T-helper 1 cell (primary cell): ENCODE results near the gene PRG2.
A peak's percentile ranks its signal among the peaks of the same experiment; 100 is the strongest.

Experiments used
- DNase-seq, 5 donors: peaks; one replicate each; pipeline ENCODE4 v3.0.0-alpha.2; 2012 to 2020
- total RNA-seq, 4 donors: gene quantifications; one replicate each; lab custom pipeline; 2026; lab: John Stamatoyannopoulos, UW

Gene PRG2, protein sequence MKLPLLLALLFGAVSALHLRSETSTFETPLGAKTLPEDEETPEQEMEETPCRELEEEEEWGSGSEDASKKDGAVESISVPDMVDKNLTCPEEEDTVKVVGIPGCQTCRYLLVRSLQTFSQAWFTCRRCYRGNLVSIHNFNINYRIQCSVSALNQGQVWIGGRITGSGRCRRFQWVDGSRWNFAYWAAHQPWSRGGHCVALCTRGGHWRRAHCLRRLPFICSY
- 0 to 0.46 (median 0.06) reads per million in 4 donors for total RNA-seq

DNA sequence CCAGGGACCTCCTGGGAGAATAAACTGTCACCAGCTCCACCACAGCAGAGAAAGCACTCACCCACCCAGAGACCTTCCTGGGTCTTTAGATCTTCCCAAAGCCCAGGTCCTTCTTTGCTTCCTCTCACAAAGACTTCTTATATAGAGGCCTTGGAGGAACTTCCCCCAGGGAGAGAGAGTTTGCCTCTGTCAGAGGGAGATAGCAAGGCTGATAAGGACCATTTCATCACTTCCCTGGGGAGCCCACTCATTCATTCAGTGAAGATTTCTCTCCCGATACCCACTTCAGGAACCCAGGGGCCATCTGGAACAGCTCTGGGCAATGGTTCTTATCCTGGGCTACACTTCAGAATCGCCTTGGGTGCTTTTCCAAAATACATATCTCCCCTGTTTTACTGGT is at the start of gene PRG2:
Gene PRG2, minus strand, starts transcription at position 116 of the 400 bp plus-strand sequence. CDS start 706 bp downstream, outside the sequence.
- no peak for DNase-seq

DNA sequence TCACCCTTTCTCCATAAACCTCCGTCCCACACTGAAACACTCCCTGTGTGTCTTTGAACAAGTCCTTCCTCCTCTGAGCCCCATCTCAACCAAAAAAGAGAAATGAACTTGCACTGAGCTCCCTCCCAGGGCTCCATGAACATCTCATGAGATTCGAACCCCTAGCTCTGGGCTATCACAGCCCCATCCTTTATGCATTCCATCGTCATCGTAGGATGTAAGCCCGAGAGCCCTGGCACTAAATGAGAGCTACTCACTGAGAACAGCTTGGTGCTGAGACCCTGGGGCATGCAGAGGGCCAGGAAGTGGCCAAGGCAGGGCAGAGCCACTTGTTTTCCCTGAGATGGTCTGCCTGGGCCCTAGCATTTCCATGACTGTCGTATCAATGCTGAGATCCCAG is 49.3 kb upstream of the PRG2 start:
- DNase-seq: no peak

DNA sequence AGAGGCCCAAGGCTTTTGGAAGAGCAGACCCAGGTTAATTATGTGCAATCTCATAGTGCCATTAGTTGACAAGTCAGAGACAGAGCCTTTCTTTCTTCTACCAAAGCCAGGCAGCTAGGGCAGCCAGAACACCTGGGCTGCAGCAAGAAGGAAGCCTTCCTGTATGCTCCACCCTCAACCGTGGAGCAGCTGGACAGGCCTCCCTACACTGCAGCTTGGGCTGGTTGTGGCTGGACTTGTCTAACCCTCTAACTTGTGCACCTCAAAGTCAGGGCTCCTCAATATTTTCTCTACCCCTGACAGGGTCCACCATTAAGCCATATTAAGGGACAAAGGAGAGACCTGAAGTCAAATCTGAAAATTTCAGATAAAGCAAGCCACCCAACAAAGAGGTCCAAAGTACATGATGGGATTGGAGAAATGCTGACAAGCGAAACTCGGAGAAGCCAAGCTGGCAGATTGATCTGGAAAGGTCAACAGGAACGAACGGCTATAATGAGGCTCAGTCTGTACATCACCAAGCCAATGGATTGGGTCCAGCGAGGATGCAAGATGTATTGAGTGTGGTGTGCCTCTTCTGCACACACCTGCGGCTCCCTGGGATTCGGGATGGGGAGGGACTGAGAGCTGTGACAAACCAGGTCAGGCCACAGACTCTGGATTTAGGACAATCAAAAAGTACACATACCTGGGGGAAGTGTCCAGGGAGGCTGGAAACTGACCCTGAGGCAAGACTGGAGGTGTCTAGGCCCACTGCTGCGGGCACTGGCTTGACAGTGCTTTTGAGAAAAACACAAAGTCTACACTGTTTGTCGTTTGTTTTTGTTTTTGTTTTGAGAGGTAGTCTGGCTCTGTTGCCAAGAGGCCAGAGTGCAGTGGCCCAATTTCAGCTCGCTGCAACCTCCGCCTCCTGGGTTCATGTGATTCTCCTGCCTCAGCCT is 48.2 kb upstream of the PRG2 start:
- no peak for DNase-seq

DNA sequence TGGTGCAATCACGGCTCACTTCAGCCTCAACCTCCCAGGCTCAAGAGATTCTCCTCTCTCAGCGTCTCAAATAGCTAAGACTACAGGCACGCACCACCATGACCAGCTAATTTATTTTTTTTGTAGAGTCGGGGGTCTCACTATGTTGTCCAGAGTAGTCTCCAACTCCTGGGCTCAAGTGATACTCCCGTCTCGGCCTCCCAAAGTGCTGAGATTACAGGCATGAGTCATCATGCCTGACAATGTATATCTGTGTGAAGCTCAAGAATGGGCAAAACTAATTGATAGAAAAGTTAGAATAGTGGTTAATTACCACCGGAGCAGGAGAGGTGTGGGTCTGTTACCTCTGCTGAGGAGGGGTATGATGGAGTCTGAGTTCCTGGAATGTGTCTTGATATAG is 45.6 kb upstream of the PRG2 start:
- no peak for DNase-seq

DNA sequence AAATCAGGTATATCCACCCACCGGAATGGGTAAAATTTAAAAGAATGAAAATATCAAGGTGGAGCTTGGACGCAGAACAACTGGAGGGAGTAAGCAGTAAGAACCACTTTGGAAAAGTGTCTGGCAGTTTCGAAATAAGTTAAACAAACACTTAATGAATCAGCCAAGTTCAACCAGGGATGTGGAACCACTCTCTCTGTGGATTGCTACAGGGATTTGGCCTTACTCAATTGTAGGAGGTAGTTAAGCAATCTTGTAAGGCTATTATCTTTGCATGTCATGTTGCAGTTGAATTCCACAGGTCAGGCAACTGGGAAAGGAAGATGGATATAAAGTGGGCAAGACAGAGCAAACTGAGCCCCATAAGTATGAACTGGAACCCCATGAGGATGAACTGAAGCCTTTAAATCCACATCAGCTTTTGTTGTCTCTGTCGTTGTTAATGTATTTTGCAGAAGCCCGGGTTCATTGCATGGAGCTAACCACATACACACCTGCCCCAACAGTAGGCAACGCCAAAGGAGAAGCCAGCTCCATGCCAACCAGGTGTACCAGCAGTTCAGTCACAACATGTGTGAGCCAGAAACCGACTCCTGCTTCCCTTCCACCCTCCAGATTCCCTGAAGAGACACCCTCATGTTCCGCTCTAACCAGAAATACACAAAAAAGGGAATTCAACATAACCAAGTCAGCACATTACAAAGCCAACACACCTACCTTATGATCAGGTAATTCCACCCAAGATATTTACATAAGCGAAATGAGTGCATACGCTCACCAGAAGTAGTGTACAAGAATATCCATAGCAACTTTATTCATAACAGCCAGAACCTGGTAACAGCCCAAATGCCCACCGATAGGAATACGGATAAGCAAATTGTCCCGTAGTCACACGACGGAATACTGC is 44.4 kb upstream of the PRG2 start:
- no peak for DNase-seq

DNA sequence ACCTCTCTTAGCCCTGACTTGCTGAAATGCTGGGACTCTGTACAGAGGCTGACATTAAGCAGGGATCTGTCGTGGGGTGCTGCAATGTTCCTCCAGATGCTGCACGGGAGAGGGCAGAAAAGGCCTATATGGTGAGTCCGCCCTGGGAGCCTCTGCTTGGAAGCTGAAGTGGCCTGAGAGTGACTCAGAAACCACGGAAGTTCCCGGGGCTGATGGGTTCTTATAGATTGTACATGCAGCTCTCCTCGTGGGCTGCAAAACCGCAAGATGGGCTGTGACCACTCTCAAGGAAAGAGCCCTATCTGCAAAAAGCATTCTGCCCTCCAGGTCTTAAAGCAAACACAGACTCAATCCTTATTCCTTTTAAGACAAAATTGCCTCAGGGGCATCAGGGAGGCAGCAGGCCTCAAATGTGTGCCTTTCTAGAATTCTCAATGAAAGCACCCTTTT is 42.3 kb upstream of the PRG2 start:
- no peak for DNase-seq

DNA sequence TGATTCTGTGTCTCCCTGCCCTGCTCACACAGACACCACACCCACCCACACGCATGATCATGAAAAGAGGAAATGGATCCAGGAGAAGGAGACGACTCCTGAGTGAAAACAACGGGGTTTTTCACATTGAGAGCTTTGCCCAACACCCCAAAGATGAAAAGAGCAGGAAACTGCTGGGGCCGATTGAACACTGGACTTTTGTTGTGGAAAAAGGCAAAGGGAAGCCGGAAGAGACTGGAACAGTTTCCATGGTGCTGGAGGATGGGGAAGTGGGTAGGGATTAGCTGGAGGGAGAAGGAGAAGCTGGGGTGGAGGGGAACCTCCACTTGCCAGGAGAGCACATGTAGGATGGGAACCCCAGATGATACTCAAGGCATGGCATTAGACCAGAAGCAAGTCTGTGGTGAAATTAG is 41.7 kb upstream of the PRG2 start:
- DNase-seq: no peak

DNA sequence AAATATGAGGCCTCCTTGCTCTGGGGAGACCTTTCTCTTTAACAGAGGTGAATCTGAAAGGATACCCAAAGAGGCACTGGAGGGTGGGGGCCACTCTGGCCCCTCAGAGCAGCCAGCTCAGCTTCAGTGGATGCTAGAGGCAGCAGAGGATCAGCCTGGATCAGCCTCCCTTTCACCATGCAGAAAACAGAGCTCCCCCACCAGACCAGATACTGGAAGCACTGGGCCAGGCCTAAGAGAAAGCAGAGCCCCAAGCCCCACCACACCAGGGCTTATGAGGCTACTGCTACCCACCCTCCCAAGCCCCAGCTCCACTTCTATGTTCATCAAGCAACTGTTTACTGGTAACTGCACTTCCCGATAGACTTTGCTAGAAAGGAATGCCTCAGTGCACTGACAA is 40.5 kb upstream of the PRG2 start:
- DNase-seq: no peak

DNA sequence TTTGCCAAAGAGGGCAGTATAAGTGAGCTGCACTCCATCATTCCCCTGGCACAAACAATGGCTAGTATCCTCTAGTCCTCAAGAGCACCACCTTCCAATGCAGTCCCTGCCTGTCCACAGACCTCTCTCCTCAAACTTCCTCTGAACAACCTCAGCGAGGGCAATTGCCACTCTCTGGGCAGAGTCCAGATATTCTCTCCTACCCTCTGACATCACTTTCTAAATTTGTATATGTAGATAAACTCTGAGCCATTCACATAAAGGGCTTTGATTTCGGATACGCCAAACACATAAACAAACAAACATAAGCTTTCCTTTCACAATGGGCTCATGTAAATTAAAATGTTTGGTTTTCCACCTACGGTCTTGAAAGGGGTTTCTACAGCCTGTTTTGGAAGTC is 39.5 kb upstream of the PRG2 start:
- no peak for DNase-seq

DNA sequence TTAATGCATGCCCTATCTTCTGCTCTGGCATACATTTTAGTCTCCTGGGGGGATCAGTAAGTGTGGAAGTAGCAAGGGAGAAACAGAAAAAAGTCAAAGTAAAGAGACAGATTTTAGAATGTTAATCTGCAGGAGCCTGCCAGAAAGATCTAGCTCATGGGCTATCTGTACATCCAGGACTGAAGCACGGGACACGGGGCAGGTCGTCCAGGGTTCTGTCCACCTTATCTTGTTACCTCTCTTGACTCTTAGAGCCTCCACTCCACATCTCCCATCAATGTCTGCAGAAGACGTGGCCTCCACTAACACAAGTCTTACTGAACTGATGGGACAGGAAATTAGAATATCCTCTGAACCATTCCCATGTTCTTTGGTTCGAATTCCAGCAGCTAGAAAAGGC is 38.2 kb upstream of the PRG2 start:
- DNase-seq: no peak

DNA sequence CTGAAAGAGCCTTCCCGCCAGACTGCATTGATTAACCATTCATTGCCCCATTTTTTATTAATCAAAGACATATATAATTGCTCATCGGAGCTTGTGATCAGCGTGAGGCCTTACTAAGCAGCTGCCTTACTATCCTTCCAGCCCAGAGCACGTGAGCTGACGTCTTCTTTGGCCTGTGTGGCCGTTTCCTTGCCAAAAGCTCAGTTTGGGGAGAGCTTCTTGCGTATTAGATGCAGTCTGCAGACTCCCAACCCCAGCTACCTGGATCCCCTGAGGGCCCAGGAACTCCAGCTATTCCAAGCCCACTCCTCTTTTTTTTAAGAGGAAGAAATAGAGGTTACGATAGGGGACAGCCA is 37.3 kb upstream of the PRG2 start:
- no peak for DNase-seq

DNA sequence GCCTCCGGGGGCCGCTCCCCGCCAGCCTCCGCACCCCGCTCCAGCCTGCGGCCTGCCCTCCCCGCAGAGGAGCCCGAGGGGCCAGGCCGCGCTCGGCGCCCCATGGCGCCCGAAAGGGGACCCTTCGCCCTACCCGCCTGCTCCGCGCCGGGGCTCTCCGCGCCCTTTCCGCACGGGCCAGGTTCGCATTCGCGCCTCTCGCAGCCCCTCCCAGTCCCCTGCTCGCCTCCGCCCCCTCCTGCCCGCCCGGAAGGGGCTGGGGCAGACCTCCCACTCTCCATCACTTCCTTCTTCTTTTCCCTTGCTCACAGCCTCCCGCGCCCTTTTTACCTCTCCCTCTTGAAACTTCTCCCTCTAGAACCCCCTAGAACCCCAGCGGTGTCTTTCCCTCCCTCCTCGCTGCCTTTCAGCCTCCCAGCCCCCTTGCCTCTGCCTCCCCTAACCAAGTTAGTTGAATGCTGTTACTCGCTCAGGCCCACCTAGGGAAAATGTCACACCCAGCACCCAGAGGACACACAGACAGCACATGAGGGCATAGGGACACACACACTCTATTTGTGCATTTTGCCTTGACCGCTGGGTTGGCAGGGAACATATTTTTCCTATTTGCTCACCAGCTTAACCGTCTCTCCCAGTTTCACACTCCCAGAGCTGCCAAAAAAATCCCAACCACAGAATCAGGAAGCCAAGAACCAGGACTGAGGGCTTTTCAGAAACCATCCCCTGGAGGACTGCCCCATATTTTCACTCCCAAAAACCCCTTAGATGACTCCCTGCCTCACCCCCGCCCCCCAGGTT is 36.7 kb upstream of the PRG2 start, which contains the start of gene SLC43A3:
Gene SLC43A3, minus strand, starts transcription at position 193 of the 798 bp plus-strand sequence. CDS start 949 bp downstream, outside the sequence.
- peak; percentile 17 to 73 (median 41) for DNase-seq

DNA sequence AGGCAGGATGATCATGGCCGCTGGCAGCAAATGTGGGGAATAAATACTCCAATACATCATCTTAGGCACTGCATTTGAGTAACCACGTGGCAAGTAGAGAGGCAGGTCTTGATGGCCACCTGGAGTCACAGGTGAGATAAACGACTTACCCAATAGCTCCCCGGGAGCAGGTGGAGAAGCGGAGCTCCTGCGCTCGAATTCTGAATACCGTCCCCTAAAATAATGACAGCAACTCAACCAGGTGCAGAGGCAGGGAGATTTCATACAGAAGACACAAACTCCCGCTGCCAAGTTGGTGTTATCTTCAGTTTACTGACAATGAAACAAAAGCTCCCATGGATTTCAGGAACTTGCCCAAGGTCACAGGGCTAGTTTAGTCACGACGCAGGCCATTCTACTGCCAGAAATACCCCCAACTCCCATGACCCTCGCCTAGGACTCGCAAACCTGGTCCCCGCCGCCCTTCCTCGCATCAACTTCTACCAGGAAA is 36.0 kb upstream of the PRG2 start:
- peak in 1 of 5 donors; percentile 11 for DNase-seq

DNA sequence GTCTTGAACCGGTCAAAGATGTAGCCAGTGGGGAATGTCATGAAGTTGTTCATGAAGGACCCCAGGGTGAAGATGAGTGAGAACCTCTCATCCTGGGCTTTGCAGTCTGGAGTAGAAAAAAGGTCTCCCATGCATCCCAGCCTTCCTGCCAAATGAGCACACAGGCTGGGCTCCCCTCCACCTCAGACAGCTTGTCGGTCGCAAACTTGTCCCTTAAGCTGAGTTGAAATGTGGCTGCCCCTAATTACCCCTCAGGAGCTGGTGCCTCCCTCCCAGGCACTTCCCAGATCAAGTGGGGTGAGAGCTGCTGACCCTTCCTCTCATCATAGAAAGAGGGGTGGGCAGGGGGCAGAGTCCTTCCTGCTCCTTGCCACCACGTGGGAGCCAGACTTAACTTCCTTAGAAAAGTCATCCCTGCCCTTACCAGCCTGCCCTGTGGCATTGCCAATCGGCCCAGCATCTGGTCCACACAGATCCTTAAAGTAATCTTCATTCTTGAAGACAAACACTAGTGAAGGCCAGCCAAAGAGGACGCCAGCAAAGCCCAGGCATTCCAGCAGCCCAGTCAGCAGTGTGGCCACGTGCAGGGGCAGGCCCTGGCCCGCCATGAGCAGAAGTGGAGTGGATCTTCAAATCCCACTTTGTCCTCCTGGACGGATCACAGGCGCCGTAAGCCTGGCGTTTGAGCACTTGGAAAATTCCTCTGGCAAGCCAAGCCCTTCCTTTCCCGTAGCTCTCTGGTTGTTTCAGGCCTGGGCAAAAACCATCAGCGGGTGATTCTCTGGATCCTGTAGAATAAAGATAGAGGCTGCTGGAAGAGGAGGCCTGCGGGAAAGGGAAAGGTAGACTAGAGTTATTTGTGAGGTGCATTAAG is 35.4 kb upstream of the PRG2 start:
- peak in 1 of 5 donors; percentile 8 for DNase-seq

DNA sequence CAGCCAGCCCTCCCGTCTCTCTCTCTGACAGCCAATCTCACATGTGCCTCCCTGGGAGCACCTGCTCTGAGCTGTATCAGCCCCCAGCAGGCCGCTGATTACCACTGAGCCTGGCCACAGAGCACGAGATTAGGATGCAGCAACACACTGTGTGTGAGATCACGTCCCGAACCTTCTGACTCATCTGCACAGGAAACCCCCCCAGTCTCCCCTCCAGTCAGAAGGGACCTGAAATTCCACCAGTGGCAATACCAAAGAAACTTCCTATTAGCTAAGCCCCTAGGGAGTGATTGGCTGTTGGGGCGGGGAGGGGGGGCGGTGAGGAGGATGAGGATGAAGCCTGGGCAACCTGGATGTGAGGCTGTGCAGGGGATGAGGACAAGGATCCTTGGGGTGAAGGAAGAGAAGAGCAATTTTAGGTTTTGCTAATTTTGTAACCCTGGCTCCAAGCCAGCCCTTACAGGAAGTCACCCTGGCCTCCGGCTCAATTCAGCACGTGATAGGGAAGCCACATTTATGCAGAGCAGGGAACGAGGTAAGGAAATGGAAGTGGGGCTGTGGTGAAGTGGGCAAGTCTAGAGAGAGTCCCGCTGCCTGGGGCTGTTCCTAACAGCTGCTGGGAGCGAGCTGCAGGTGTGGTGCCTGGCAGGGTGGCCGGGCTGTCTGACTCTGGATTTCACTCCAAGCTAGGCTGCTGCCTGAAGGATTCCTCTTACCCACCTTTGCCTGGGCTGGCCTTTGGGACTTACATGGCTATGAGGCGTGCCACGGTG is 34.5 kb upstream of the PRG2 start:
- DNase-seq: peak; percentile 56 to 92 (median 69)

DNA sequence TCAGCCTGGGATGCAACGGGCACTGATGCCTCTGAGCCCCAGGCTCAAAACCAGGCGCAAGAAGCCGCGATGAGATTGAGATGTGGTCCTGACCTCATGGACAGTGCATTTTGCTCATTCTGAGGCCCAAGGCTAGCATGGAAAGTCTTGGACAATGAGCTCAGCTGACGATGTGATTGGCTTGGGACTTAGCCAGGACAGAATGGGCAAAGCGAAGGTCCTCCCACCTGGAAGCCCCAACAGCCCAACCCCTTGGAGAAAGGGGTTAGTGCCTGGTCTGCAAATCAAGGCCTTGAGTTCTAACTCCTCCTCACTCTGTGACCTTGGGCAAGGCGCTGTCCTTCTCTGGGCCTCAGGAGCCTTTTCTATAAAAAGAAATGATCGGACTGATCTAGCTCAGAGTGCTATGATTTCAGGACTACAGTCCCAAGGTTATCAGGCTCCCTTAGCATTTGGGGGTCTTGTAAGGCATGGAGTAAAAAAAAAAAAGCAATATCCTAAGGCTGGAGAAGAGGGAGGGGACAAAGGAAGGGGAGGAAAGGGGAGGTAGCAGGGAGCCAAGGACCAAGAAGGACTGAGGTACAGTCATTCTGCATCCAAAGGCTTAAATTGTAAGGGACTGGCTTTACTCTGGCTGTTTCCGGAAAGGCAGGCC is 33.8 kb upstream of the PRG2 start:
- DNase-seq: no peak

DNA sequence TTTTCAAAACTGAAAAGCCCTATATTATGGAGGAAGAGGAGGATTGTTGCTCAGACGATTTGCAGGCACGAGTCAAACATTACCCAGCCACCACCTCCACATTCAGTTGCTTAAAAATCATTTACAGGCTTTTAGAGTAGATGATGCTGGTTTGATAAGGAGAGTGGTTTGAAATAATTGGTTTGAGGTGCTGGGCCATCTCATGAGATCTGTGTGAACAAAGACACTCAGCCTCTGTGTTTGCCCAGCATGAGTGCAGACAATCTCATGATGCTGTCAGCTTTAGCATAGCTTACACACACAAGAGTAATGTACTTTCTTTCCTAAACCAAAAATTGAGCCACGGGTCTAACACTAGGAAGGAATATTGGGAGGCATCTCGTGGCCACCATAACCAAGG is 32.2 kb upstream of the PRG2 start:
- no peak for DNase-seq

DNA sequence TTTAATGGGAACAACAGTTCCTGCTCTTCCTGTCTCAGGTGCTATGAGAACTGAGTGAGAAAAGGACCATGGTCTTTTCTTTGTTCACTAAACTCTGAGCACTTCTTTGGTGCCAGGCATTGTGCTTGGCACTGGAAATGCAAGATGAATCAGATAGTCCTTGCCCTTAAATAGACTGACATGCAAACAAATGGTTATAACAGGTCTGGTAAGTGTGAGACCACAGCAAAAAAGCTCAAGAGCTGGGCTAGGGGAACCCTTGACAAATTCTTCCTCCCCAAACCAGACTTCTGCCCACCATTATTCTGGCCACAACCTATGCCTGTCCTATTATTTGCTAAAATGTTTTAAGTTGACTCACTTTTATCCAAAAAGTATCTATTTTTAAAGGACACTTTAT is 31.4 kb upstream of the PRG2 start:
- no peak for DNase-seq

DNA sequence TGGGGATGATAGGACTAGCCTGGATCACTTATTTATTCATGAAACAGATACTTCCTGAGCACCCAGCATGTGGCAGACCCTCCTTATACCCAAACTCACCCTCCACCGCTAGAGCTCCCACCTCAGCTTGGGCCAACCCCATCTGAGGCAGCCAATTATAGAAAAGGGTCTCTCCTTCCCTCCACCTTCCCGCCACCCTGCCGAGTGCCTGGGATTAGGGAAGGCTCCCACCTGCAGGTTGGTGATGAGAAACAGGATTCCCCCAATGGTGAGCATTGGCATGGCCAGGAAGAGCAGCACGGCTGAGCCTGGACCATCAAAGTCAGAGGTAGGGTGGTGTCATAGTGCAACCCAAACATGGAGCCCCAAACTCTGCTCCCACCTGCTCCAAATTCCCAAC is 30.6 kb upstream of the PRG2 start:
- DNase-seq: no peak
